GM12891 (cell line): ENCODE measurements around the gene MRPL28.

Source experiments
- POLR2A ChIP-seq: IDR thresholded peaks from 2 replicates; pipeline ENCODE4 v1.6.1; 2011; ENCODE audit warnings: low read depth, low read length, control low read depth
- POLR2AphosphoS5 ChIP-seq: IDR thresholded peaks from 2 replicates; pipeline ENCODE4 v1.6.1; 2011; ENCODE audit warnings: low read depth, low read length, control low read depth

DNA sequence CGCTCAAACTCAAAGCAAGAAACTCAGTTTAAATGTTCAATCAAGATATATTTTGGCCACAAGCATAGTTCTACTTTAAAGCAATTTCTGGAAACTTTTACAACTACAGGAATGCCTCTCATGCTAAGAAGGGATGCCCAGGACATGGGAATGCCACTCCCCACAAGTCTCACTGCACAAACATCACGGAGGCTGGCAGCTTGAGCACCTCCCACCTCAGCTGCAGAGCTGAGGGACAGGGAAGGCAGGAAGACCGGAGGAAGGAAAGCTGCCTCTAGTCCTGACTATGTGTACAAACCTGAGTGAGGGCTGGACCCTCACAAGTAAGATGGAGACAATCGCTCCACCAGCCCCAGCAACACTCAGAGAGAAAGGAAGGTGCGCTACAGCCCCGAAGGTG is 23.1 kb downstream of the MRPL28 start:
- no peak for TF ChIP-seq POLR2AphosphoS5
- TF ChIP-seq POLR2A = no peak
